Mesendoderm (in vitro differentiated cells): ENCODE results near the gene ATP6V0C.
"Not testable (repeated sequence)": the region's sequence is repeated elsewhere in the genome, so short reads cannot be mapped to it uniquely, and the experiment has no call there.

Experiments
- DNase-seq: peaks from one replicate; pipeline ENCODE4 v3.0.0; 2013
- H2AK5ac ChIP-seq: 2 replicates; pipeline ENCODE4 v1.6.1; 2013; ENCODE audit warnings: low read length, inconsistent platforms
- H2BK120ac ChIP-seq: 2 replicates; pipeline ENCODE4 v1.6.1; 2013; ENCODE audit warnings: low read depth, mild to moderate bottlenecking, low read length, moderate library complexity, mixed read lengths
- H2BK15ac ChIP-seq: replicated peaks from 2 replicates; pipeline ENCODE4 v1.6.1; 2013; ENCODE audit warnings: low read depth, mild to moderate bottlenecking, moderate library complexity
- H2BK5ac ChIP-seq: 2 replicates; pipeline ENCODE4 v1.6.1; 2013; ENCODE audit warnings: low read length, inconsistent platforms
- H3K18ac ChIP-seq: 2 replicates; pipeline ENCODE4 v1.6.1; 2013; ENCODE audit warnings: mild to moderate bottlenecking, low read length, mixed read lengths
- H3K23ac ChIP-seq: one replicate; pipeline ENCODE4 v1.6.1; 2013; ENCODE audit warnings: low read length
- H3K27ac ChIP-seq: 2 replicates; pipeline ENCODE4 v1.5.1; 2013; ENCODE audit warnings: low read depth, mild to moderate bottlenecking, inconsistent platforms, low read length, moderate library complexity
- H3K27me3 ChIP-seq: 2 replicates; pipeline ENCODE4 v1.6.1; 2013; ENCODE audit warnings: low read length, control low read depth, mild to moderate bottlenecking, inconsistent platforms; ENCODE audit not compliant: insufficient read depth, poor library complexity
- H3K36me3 ChIP-seq: 2 replicates; pipeline ENCODE4 v1.6.1; 2013; ENCODE audit warnings: low read length, inconsistent platforms; ENCODE audit not compliant: control insufficient read depth, insufficient read depth
- H3K4ac ChIP-seq: one replicate; pipeline ENCODE4 v1.6.1; 2013; ENCODE audit warnings: low read depth, mild to moderate bottlenecking, low read length, moderate library complexity
- H3K4me1 ChIP-seq: 2 replicates; pipeline ENCODE4 v1.6.1; 2013; ENCODE audit warnings: low read depth, low read length, inconsistent platforms; ENCODE audit not compliant: control insufficient read depth
- H3K4me2 ChIP-seq: 2 replicates; pipeline ENCODE4 v1.6.1; 2013; ENCODE audit warnings: low read length
- H3K4me3 ChIP-seq: 2 replicates; pipeline ENCODE4 v1.5.1; 2013; ENCODE audit warnings: mild to moderate bottlenecking, low read length
- H3K56ac ChIP-seq: one replicate; pipeline ENCODE4 v1.6.1; 2013; ENCODE audit warnings: low read length
- H3K79me1 ChIP-seq: 2 replicates; pipeline ENCODE4 v1.6.1; 2013; ENCODE audit warnings: low read length, inconsistent platforms
- H3K79me2 ChIP-seq: 2 replicates; pipeline ENCODE4 v1.6.1; 2013; ENCODE audit warnings: mild to moderate bottlenecking, low read length; ENCODE audit not compliant: control insufficient read depth, insufficient read depth
- H3K9ac ChIP-seq: 2 replicates; pipeline ENCODE4 v1.6.1; 2013; ENCODE audit warnings: low read length, inconsistent platforms
- H4K5ac ChIP-seq: one replicate; pipeline ENCODE4 v1.6.1; 2013; ENCODE audit warnings: low read length
- H4K8ac ChIP-seq: one replicate; pipeline ENCODE4 v1.6.1; 2013; ENCODE audit warnings: low read depth, mild to moderate bottlenecking, control low read depth, low read length, moderate library complexity
- WGBS: extraction: QIAGEN DNeasy Blood & Tissue Kit; methylation state at CpG from one replicate; pipeline ENCODE4 v1.1.7; 2013; ENCODE audit warnings: low lambda C conversion rate, missing lambda C conversion rate; ENCODE audit not compliant: insufficient coverage; ENCODE audit errors: extremely low coverage; 5-methylcytosine and 5-hydroxymethylcytosine counted together

Gene ATP6V0C

DNA sequence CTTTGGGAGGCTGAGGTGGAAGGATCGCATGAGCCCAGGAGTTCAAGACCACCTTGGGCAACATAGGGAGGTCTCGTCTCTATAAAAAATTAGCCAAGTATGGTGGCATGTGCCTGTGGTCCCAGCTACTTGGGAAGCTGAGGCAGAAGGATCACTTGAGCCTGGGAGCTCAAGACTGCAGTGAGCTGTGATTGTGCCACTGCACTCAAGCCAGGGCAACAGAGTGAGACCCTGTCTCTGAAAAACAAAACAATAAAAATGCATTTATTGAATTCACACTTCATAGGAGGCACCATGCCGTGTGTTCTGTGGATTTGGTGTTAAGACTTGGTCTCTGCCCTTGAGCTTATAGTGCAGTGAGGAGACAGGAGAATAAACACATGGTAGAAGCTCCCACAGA is 36.4 kb upstream of the ATP6V0C start:
- no peak overlapping the region for H2BK120ac ChIP-seq
- H3K36me3 ChIP-seq: no peaks in the 10 kb centered on the region
- H4K8ac ChIP-seq: no peak overlapping the region
- H3K79me2 ChIP-seq: no peaks in the 10 kb centered on the region
- H3K4me3 ChIP-seq: no peak overlapping the region
- no peaks in the 10 kb centered on the region for H3K79me1 ChIP-seq
- H3K27ac ChIP-seq: no peak overlapping the region
- H4K5ac ChIP-seq: no peak overlapping the region
- H3K9ac ChIP-seq: no peak overlapping the region
- no peak overlapping the region for H2BK15ac ChIP-seq
- H3K4me1 ChIP-seq: no peaks in the 10 kb centered on the region
- peaks cover 2% of the 10 kb centered on the region for H3K27me3 ChIP-seq
- H2AK5ac ChIP-seq: no peak overlapping the region
- no peak overlapping the region for H3K56ac ChIP-seq
- H3K18ac ChIP-seq: no peak overlapping the region
- no peak for DNase-seq
- no peak overlapping the region for H3K23ac ChIP-seq
- H3K4ac ChIP-seq: no peak overlapping the region
- no peak overlapping the region for H2BK5ac ChIP-seq
- no CpG with 5 or more reads among the region's 3 CpGs for WGBS
- H3K4me2 ChIP-seq: no peak overlapping the region

DNA sequence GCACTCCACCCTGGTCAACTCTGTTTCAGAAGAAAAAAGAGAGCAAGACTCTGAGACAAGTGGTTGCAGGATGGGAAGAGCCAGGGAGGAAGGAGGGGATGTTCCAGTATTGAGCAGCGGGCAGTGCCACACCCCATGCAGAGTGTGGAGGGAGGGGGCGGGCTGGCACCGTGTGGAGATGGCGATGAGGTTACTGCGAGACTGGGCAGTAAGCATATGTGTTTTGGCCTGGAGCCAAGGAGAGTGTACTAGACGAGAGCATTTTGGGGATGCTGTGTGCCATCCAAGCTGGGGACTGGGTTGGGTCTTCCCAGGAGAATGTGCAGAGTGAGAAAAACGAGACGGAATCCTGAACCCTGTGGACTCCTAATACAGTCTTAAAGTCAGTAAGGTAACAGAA is 35.5 kb upstream of the ATP6V0C start:
- no CpG with 5 or more reads among the region's 8 CpGs for WGBS
- Histone ChIP-seq H3K36me3 (no peaks in the 10 kb centered on the region), H3K79me2 (no peaks in the 10 kb centered on the region), H3K4ac (no peak overlapping the region), H3K4me1 (no peaks in the 10 kb centered on the region), H3K23ac (no peak overlapping the region), H3K9ac (no peak overlapping the region), H4K8ac (no peak overlapping the region), H4K5ac (no peak overlapping the region), H3K4me2 (no peak overlapping the region), H3K79me1 (no peaks in the 10 kb centered on the region), H3K4me3 (no peak overlapping the region), H3K27ac (no peak overlapping the region), H2BK5ac (no peak overlapping the region), H3K56ac (no peak overlapping the region), H2BK120ac (no peak overlapping the region), H2BK15ac (no peak overlapping the region), H2AK5ac (no peak overlapping the region), H3K27me3 (no peaks in the 10 kb centered on the region), H3K18ac (no peak overlapping the region)
- no peak for DNase-seq

DNA sequence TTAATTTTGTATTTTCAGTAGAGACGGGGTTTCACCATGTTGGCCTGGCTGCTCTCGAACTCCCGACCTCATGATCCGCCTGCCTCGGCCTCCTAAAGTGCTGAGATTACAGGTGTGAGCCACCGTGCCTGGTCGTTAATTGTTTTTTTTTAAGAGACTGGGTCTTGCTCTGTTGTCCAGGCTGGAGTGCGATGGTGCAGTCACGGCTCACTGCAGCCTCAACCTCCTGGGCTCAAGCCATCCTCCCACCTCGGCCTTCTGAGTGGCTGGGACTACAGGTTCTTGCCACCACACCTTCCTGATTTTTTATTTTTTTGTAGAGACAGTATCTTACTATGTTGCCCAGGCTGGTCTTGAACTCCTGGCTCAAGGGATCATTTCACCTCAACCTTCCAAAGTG is 33.8 kb upstream of the ATP6V0C start:
- not testable (repeated sequence) for H2BK120ac ChIP-seq, H4K8ac ChIP-seq, H3K27me3 ChIP-seq, H2BK15ac ChIP-seq, H3K4me3 ChIP-seq, H3K4ac ChIP-seq, H3K18ac ChIP-seq, H3K36me3 ChIP-seq, H3K9ac ChIP-seq, DNase-seq, H3K4me2 ChIP-seq, H2AK5ac ChIP-seq, H3K79me2 ChIP-seq, H3K23ac ChIP-seq, H2BK5ac ChIP-seq, H4K5ac ChIP-seq, H3K56ac ChIP-seq, H3K79me1 ChIP-seq, H3K27ac ChIP-seq, H3K4me1 ChIP-seq
- WGBS: no CpG with 5 or more reads among the region's 10 CpGs

DNA sequence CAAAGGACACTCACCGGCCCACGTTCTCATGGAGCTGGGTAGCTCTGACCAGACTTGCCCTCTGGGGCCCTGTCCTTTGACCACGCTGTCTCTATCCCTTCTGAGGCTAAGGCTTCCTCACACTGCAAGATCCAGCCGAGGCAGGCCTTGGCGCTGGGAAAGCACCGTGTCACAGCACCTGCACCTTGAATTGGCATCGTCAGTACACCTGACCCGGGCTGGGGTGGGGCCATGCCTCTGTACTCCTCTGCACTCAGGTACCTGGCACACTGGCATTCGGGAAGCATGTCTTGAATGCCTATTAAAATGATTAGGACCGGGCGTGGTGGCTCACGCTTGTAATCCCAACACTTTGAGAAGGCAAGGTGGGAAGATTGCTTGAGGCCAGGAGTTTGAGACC is 32.8 kb upstream of the ATP6V0C start:
- H2AK5ac ChIP-seq: no peak overlapping the region
- no peak overlapping the region for H4K5ac ChIP-seq
- no peak overlapping the region for H3K9ac ChIP-seq
- no peak overlapping the region for H3K4me2 ChIP-seq
- no peak overlapping the region for H4K8ac ChIP-seq
- no peak overlapping the region for H3K27ac ChIP-seq
- no peak overlapping the region for H3K4me3 ChIP-seq
- no CpG with 5 or more reads among the region's 12 CpGs for WGBS
- no peaks in the 10 kb centered on the region for H3K27me3 ChIP-seq
- H3K79me1 ChIP-seq: no peaks in the 10 kb centered on the region
- H3K56ac ChIP-seq: no peak overlapping the region
- H3K18ac ChIP-seq: no peak overlapping the region
- H3K4ac ChIP-seq: no peak overlapping the region
- no peaks in the 10 kb centered on the region for H3K4me1 ChIP-seq
- no peak overlapping the region for H3K23ac ChIP-seq
- H3K36me3 ChIP-seq: no peaks in the 10 kb centered on the region
- H2BK120ac ChIP-seq: no peak overlapping the region
- no peak overlapping the region for H2BK15ac ChIP-seq
- no peaks in the 10 kb centered on the region for H3K79me2 ChIP-seq
- DNase-seq: no peak
- H2BK5ac ChIP-seq: no peak overlapping the region

DNA sequence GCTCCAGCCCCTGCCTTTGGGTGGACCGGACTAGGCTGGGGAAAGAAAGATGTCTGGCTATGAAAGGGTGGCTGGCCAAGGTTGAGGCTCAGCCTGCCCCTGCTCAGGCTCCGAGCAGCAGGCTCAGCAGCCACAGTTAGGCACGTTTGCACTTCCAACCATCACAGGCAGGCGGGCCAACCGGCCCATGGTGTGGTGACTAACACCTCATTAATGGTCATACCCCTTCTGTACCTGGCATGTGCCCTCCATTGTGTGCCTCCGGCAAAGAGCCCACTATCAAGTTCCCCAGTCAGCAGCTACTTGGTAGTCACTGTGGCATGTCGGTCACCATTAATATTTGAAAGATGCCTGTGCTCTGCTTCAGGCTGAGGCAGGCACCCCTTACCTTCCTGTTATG is 32.1 kb upstream of the ATP6V0C start:
- DNase-seq: no peak
- no CpG with 5 or more reads among the region's 7 CpGs for WGBS

DNA sequence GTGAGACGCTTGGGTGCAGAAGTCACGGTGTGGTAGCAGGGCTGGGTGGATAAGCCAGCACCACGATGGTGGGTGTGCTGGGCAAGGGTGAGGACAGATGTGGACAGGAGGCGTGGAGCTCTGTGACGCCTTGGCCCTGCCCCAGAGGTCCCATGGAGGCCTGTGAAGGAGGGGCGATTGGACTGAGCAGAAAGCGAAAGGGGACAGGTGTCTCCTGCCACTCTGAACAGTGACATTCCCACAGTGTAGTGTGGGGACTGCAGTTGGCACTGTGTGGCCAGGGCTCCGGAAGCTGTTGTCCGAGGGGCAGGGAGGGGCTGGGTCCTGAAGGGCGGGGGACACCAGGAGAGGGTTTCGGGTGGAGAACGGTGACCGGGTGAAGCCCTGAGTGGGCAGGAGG is 31.5 kb upstream of the ATP6V0C start:
- Histone ChIP-seq H3K27ac (no peak overlapping the region), H3K23ac (no peak overlapping the region), H3K4me2 (no peak overlapping the region), H3K18ac (no peak overlapping the region), H3K79me2 (no peaks in the 10 kb centered on the region), H2AK5ac (no peak overlapping the region), H3K4ac (no peak overlapping the region), H4K5ac (no peak overlapping the region), H2BK15ac (no peak overlapping the region), H2BK5ac (no peak overlapping the region), H3K27me3 (no peaks in the 10 kb centered on the region), H3K36me3 (no peaks in the 10 kb centered on the region), H2BK120ac (no peak overlapping the region), H3K9ac (no peak overlapping the region), H4K8ac (no peak overlapping the region), H3K56ac (no peak overlapping the region), H3K79me1 (no peaks in the 10 kb centered on the region), H3K4me3 (no peak overlapping the region), H3K4me1 (no peaks in the 10 kb centered on the region)
- DNase-seq: no peak
- no CpG with 5 or more reads among the region's 13 CpGs for WGBS

More for the DNA sequence above, 32.1 kb upstream of the ATP6V0C start:
- Histone ChIP-seq H3K36me3 (no peaks in the 10 kb centered on the region), H3K4me3 (no peak overlapping the region), H2BK5ac (no peak overlapping the region), H2BK15ac (no peak overlapping the region), H3K4me1 (no peaks in the 10 kb centered on the region), H3K56ac (no peak overlapping the region), H3K79me1 (no peaks in the 10 kb centered on the region), H4K8ac (no peak overlapping the region), H3K9ac (no peak overlapping the region), H3K18ac (no peak overlapping the region), H3K27ac (no peak overlapping the region), H4K5ac (no peak overlapping the region), H2AK5ac (no peak overlapping the region), H3K4me2 (no peak overlapping the region), H3K27me3 (no peaks in the 10 kb centered on the region), H3K23ac (no peak overlapping the region), H3K79me2 (no peaks in the 10 kb centered on the region), H3K4ac (no peak overlapping the region), H2BK120ac (no peak overlapping the region)
